UCSD-AML1 (cell line): Measurements from ENCODE around the gene CRIP3.

Source experiments
- DNase-seq: peaks from one replicate; lab custom pipeline; 2025; ENCODE audit not compliant: unreplicated experiment; lab: John Stamatoyannopoulos, UW

CRIP3 gene

GRCh38 chr6:43290905-43291355, 17.7 kb downstream of the CRIP3 start:
- DNase-seq: no peak

GRCh38 chr6:43290339-43290904, 18.2 kb downstream of the CRIP3 start:
- DNase-seq: no peak

GRCh38 chr6:43287717-43288679, 20.6 kb downstream of the CRIP3 start:
- DNase-seq: no peak

- DNase-seq: peak; percentile 28
Observed at GRCh38 chr6:43286980-43287716, 21.5 kb downstream of the CRIP3 start.

GRCh38 chr6:43286456-43286979, 22.1 kb downstream of the CRIP3 start:
- no peak for DNase-seq

- no peak for DNase-seq
Observed at GRCh38 chr6:43285832-43286231, 22.8 kb downstream of the CRIP3 start.

GRCh38 chr6:43284991-43285781, 23.4 kb downstream of the CRIP3 start:
- no peak for DNase-seq

- DNase-seq: no peak
Observed at GRCh38 chr6:43283905-43284304, 24.7 kb downstream of the CRIP3 start.

- no peak for DNase-seq
Observed at GRCh38 chr6:43283514-43283901, 25.1 kb downstream of the CRIP3 start.

- DNase-seq: no peak
Observed at GRCh38 chr6:43282636-43283513, 25.8 kb downstream of the CRIP3 start.

- no peak for DNase-seq
Observed at GRCh38 chr6:43282060-43282459, 26.6 kb downstream of the CRIP3 start.

- no peak for DNase-seq
Observed at GRCh38 chr6:43280234-43280633, 28.4 kb downstream of the CRIP3 start.

- no peak for DNase-seq
Observed at GRCh38 chr6:43278524-43279078, 30.0 kb downstream of the CRIP3 start.

GRCh38 chr6:43277643-43278523, 30.7 kb downstream of the CRIP3 start:
- DNase-seq: no peak

- DNase-seq: no peak
Observed at GRCh38 chr6:43277306-43277642, 31.4 kb downstream of the CRIP3 start.

- no peak for DNase-seq
Observed at GRCh38 chr6:43276577-43277305, 31.9 kb downstream of the CRIP3 start.

GRCh38 chr6:43275801-43276576, 32.6 kb downstream of the CRIP3 start:
- no peak for DNase-seq
